LoVo (cell line): ENCODE results near the gene ELP1.
"Not testable (repeated sequence)": the region's sequence is repeated elsewhere in the genome, so short reads cannot be mapped to it uniquely, and the experiment has no call there.

Source experiments
- DNase-seq: peaks from one replicate; pipeline ENCODE4 v3.0.0-alpha.2; 2016; ENCODE audit warnings: low spot score

ELP1 gene

DNA sequence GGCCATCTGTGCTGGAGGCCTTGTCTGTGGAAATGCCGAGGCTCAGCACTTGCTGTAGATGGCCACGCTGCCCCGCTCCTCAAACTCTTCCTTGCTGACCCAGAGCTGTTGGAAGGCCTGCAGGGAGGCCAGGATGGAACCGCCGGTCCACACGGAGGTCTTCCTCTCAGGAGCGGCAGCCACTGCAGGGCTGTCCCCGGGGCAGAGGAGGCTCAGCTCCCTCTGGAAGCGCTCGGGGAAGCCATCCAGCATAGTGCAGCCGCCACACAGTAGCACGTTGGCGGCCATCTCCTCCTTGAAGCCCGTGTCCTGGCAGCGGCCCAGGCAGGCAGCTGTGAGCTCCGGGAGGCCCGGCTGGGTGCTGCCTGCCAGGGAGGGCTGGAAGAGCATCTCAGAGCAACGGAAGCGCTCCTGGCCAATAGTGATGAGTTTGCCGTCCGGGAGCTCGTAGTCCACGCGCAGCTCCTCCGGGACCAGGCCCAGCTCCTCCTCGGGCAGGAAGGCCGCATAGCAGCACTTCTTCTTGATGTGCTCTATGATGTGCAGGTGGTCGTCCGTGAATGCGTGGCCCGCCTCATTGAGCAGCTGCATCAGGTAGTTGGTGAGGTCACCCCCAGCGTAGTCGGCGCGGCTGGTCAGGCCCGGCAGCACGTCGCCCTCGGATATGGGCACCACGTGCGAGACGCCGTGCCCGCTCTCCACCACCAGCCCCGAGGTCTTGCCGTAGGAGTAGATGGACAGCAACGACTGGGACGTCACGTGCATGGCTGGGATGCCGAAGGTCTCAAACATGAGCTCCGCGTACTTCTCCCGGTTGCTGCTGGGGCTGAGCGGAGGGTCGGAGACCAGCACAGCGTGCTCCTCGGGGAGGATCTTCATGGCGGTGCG, 79.0 kb downstream of the ELP1 start:
- no peak for DNase-seq

DNA sequence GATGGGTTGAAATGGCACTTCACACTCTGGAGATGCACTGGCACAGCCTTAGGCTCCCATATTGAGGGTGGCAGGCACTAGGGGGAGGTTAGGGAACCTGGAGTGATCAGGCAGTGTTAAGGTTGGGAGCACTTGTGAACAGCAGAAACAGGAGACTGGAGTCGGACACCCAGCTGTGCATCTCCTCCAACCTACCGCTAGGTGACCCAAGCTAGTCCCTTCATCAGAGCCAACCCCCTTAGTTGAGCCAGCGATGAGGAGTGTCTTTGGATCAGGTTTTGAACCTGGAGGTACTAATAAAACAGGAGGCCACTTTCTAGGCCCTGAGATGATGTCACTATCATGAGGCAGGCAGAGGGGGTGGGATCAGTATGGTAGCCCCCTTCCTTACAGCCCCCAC, 79.8 kb downstream of the ELP1 start:
- no peak for DNase-seq

DNA sequence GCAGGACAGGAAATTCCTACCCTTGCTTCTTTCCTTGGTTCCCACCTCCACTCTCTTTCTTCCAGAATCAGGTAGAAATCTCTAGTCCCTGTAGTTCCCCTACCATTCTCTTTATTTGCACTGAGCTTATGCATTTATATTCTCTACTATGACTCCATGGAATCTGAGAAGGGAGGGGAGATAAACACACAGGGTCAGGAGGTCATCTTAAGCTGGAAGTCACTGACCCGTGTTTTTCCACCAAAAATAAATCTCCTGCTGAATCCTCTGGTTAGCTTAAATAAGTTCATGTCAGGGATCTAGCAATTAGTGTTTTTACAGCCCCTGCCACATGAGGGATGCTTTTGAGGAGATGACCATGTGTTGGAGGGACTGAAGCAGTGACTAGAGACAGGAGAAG, 81.8 kb downstream of the ELP1 start:
- no peak for DNase-seq

DNA sequence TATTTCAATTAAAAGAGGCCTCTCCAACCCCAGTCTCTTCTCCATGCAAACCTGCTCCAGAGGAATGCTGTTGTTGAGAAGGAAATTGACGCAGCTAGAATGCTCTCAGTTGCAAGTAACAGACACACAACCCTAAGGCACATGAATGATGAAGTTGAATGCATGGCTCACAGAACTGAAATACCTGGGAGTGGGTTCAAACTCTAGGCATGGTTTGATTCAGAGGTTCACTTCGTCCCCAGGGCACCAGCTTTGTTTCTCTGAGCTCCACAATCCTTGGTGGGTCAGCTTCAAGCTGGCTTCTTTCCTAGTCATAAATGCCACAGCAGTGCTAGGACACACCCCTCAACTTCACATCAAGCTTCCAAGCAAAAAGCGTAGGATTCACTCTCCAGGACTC, 82.8 kb downstream of the ELP1 start:
- no peak for DNase-seq

DNA sequence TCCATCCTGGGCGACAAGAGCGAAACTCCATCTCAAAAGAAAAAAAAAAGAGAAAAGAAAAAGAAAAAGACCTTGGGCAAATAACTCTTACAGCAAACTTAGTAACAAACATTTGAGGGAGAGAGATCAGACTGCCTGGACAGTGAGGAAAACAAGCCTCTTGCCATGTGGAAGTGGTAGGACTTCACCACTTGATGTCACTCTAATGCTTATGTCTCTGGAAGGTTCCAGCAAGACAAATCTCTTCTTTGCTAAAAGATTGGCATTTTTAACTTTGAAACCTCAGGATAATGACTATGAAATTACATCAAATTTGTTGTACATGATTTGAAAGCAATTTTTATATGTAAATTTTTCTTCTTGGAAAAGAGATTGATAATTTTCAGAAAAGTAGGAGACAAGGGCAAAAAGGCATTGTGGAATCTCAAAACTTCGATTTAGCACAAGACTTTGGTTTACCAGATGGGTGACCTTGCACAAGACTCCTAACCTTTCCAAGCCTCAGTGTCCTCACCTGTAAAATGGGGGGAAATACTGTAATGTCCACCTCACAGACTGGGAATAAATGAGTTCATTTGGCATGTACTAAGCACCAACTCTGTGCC, 83.5 kb downstream of the ELP1 start:
- DNase-seq, result no peak

DNA sequence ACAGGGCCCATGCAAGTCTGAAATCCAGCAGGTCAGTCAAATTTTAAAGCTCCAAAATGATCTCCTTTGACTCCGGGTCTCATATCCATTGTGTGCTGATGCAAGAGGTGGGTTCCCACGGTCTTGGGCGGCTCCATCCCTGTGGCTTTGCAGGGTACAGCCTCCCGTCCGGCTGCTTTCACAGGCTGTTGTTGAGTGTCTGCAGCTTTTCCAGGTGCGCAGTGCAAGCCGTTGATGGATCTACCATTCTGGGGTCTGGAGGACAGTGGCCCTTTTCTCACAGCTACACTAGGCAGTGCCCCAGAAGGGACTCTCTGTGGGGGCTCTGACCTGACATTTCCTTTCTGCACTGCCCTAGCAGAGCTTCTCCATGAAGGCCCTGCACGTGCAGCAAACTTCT, 85.6 kb downstream of the ELP1 start:
- DNase-seq, result not testable (repeated sequence)

DNA sequence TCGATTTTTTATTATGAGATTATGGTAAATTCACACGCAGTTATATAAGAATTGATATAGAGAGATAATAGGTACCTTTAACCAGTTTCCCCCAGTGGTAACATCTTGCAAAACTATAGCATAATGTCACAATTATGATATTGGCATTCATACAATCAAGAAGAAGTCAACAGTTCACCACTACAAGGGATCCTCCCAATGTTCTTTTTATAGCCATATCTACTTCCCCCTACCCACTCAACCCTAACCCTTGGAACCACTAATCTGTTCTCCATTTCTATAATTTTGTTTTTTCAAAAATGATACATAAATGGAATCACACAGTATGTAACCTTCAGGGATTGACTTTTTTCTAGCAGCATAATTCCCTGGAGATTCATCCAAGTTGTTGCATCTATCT, 88.0 kb downstream of the ELP1 start:
- DNase-seq, result no peak

DNA sequence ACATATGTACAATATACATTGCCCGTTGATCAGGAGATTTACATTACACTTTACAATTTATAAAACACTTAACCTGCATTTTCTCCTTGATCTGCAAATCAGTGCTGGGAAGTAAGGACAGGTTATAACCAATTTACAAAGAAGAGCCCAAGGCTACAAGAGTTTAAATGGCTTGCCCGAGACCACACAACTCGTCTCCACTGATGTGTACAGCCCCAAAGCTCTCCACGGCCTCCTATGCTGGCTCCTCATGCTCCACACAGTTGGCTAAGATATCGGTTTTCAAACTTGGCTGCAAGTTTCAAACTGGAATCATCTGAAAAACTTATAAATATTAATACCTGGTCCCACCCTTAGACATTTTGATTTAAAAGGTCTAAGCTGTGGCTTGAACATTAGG, 88.4 kb downstream of the ELP1 start:
- DNase-seq, result no peak

DNA sequence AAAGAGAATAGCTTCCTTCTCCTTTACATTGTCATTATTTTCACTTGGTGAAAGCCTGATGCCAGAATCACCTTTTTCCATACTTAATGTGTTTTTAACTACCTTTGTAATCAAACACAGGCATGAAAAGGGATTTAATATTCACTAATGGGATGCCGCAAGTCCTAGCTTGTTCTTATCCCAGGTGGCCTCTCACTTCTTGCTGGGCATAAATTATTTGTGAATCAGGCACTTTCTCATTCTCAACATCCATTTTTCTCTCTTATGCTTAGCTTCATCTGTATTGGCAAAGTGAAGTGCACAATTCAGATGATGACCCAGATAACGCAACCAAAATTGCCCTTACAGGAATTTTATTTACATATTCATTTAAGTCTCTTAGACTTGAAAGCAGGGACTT, 89.1 kb downstream of the ELP1 start:
- DNase-seq, result no peak

DNA sequence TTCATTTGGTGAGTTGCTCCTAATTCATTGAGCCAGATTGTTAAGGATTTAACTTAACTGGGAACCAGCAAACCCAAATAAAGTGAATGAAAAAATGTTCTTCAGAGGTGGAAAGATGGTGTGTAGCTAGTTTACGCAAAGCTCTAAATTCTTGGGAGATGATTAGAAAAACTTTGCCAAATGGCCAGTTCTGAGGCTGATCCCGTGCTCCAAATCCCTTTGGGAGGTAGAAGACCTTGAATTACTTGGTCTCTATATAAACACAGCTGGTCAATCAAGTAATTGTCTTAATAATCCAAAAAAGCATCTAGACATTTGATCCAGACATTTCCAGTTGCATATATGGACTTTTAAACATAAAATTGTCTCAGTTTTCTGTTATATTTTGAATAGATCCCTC, 89.5 kb downstream of the ELP1 start:
- no peak for DNase-seq

DNA sequence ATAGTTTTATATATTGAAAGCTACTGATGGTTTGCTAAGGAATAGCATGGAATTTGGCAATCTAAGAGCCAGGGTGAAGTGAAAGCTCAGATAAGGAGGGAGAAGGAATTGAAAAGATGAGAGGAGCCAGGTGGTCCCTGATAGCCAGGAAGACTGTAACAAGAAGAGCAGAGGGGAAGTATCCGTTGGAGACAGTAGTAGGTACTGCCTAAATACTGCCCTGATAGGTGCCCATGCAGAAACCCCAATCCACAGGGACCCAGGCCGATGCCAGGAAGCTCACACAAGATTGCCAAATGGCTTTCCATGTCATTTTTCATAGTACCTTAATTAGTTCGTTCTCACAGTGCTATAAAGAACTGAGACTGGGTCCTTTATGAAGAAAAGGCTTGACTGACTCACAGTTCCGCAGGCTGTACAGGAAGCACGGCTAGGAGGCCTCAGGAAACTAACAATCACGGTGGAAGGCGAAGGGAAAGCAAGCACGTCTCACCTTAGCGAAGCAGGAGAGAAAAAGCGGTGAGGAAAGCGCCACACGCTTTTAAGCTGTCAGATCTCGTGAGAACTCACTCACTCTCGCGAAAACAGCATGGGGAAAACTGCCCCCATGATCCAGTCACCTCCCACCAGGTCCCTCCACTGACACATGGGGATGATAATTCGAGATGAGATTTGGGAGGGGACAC, 91.2 kb downstream of the ELP1 start:
- no peak for DNase-seq

DNA sequence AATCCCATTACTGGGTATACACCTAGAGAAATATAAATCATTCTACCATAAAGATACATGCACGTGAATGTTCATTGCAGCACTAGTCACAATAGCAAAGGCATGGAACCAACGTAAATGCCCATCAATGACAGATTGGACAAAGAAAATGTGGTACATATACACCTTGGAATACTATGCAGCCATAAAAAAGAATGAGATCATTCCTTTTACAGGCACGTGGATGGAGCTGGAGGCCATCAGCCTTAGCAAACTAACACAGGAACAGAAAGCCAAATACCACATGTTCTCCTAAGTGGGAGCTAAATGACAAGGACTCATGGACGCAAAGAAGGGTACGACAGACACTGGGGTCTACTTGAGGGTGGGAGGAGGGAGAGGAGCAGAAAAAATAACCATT, 94.4 kb downstream of the ELP1 start:
- not testable (repeated sequence) for DNase-seq

DNA sequence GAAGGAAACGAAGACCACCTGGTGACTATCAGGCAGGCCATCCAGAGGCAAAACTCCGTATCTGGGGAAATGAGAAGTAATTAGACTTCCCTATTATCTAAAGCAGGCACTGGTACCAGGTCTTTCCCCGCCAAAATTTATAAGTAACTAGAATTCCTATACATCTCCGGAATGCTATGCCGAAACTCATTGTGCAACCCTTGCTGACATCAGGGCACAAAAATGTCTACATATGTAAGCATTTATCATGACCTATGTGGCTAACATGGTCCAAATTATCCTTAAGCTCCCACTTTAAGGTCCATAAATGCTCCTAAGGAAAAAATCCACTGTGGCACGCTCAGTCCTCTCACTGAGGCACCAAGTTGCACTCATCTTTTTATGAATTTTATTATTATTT, 95.9 kb downstream of the ELP1 start:
- no peak for DNase-seq

DNA sequence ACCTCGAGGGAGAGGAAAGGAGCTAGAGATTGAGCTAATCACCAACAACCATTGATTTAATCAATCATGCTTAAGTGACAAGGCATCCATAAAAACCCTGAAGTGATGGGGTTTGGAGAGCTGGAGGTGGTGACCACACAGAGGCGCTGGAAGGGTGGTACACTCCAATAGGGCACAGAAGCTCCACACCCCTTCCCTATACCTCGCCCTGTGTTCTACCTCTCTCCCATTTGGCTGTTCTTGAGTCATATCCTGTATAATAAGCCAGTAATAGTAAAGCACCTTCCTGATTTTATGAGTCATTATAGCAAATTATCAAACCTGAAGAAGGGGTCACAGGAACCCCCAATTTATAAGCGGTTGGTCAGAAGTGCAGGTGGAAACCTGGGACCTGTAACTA, 96.4 kb downstream of the ELP1 start:
- no peak for DNase-seq

DNA sequence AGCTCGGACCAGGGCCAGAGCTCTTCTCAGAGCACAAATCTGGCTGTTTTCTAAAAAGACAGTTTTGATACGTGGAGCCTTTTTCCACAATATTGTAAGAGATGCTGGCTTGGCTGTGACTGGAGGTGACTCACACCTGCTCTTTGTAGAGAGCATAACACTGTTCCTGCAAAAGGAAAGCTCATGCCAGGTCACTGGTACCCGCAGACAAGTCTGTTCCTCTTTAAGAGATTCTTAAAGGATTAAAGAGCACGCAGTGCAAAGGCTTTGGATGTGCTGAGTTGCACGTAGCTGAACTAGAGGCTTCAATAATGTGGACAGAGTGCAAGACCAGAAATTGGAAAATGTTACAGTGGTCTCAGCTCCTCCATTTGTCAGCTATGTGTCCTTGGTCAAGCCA, 97.1 kb downstream of the ELP1 start:
- DNase-seq, result no peak

DNA sequence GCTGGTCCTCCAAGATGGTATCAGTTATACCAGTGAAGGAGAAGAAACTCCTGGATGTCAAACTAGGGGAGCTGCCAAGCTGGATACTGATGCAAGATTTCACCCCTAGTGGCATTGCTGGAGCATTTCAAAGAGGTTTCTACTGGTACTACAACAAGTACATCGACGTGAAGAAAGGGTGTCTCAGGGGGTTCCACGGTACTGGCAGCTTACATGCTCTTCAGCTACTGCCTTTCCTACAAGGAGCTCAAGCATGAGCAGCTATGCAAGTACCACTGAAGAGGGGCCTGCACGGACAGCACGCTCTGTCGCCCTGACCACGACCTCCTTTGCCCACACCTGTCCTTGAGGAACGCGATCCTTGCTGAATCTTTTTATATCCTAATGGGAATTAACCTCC, 97.6 kb downstream of the ELP1 start:
- no peak for DNase-seq

DNA sequence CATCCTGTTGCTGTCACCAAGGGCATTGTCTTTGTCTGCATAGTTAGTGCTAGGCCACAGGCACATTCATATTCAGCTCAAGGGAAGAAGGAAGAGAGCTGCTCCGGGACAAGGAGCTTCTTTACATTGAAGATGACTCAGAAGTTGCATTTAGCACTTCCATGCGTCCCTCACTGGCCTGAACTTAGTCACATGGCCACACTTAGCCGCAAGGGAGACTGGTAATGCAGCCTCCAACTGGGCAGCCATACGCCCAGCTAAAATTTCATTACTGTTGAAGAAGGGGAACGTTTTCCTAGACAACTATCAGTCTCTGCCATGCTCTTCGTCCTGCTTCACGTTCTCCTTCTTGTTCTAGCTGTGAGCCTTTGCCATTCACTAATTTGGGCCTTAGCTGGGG, 98.1 kb downstream of the ELP1 start:
- no peak for DNase-seq

DNA sequence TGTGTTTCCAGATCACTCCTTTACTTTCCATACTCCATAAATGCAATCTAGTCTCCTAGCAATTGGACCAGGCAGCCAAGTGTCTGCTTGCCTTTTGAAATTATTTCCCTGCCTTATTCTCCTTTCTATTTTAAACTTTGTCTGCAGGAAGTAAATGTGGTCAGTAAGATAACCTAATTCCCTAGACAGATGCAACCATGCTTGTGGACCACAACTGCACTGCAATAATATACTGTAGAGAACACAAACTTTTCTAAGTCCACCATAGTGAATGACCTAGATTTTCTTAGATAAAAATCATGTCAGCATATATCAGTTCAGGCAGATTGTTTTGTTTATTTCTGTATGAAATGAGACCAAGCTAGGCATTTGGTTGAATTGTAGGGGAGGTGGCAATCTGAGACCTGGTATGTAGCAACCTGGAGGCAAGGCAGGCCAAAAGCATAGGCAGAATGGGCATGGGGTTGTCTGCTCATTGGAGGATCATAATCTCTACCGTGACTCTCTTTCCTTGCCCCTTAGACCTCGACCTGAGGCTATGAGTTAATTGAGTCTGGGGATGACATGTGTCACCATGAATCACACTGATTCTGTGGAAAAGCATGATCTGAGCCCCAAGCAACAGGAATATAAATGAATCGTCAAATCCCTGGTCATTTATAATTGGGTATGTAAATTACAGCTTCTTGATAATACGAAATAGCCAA, 98.8 kb downstream of the ELP1 start:
- no peak for DNase-seq

DNA sequence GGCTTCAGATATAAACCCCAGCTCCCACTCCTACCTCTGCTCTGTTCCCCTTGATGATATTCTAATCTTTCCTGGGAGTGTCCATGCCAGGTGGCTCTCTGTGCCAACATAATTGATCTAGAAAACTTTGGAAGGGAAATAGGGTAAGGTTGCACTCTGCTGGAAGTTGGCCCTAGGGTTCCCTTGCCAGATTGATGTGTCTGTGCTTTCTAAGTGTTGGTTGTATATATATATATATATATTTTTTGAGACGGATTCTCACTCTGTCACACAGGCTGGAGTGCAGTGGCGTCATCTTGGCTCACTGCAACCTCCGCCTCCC, 101.8 kb downstream of the ELP1 start:
- no peak for DNase-seq

DNA sequence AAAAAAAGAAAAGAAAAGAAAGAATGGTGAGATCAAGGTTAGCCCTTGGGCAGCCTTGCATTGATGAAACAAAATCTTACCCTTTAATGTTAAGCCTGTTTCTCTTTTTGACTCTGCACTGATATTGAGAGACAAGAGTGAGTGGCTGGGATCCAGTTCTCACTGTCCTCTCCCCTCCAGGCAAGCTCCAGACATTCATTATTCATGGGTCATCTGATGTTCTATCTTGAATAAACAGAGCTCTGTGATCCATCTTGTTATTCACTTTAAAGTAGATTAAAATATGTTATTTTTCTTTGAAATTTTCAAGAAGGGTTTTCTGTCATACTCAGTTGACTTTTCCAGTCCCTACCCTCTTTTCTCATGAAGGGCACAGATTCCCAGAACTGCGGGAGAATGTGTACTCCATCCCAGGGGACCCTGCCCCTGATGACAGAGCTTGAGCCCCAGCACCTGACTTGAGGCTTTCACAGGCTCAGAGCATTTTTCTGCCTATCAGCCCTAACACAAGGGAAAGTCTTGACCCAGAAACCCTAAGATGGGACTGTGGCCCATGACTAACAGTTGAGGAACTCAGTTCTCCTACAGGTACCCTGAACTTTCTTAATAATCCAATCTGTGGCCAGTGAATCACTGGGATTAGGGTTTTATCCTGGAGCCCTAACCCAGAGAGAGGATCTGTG, 102.3 kb downstream of the ELP1 start:
- DNase-seq, result peak; percentile 5

DNA sequence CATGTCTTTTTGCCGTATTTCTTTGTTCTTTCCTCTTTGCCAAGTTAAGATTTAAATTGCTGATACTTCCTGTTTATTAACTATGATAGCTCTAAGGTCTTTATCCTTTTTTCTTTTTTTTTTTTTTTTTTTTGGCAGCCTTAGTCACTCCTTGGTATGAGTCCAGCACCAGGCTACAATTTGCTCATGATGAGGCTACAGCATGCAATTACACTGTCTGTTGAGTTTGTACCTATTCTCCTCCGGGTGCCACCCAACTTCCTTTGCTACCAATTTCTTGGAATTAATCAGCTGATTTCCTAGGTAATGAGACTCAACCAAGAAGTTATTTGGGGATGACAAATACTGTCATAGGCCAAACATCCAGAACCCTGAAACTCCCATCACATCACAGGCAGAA, 103.7 kb downstream of the ELP1 start:
- DNase-seq, result no peak

DNA sequence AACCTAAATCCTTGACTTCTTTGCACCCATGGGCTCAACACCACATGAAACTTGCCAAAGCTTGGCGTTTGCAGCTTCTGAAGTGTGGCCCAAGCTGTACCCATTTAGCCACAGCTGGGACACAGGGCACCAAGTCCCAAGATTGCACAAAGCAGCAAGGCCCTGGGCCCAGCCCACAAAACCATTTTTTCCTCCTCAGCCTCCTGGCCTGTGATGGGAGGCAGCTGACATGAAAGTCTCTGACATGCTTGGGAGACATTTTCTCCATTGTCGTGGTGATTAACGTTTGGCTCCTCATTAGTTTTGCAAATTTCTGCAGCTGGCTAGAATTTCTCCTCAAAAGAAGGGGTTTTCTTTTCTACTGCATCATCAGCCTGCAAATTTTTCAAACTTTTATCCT, 110.1 kb downstream of the ELP1 start:
- no peak for DNase-seq
